Stimulated activated CD8-positive, alpha-beta memory T cell treated with anti-CD3 and anti-CD28 coated beads, Interleukin-15, amount 100 ng/mL, for 24 hours (primary cell): Measurements from ENCODE around the gene HOXD10.

Experiments used
- DNase-seq: peaks from one replicate; pipeline ENCODE4 v3.0.0-alpha.2; 2020; ENCODE audit warnings: low read depth

HOXD10 gene

DNA sequence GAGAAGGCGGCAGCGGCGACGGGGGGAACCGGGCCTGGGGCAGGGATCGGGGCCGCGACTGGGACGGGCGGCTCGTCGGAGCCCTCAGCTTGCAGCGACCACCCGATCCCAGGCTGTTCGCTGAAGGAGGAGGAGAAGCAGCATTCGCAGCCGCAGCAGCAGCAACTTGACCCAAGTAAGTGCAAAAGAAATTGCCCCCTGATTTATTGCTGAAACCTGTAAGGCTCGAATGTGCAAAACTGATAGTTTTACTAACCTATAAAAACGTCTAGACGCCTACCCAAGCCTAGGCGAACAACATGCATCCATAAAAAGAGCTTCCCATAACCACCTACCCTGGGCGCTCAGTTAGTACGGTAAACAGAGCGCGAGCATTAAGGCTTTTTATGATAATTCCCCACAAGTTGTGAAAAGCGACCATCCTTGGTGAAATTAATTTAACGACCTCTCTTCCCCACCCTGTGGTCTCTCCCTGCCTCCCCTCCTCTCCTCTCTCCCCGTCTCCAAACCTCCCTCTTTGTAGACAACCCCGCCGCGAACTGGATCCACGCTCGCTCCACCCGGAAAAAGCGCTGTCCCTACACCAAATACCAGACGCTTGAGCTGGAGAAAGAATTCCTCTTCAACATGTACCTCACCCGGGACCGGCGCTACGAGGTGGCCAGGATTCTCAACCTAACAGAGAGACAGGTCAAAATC lies 7.0 kb downstream of the HOXD10 start:
- no peak for DNase-seq

DNA sequence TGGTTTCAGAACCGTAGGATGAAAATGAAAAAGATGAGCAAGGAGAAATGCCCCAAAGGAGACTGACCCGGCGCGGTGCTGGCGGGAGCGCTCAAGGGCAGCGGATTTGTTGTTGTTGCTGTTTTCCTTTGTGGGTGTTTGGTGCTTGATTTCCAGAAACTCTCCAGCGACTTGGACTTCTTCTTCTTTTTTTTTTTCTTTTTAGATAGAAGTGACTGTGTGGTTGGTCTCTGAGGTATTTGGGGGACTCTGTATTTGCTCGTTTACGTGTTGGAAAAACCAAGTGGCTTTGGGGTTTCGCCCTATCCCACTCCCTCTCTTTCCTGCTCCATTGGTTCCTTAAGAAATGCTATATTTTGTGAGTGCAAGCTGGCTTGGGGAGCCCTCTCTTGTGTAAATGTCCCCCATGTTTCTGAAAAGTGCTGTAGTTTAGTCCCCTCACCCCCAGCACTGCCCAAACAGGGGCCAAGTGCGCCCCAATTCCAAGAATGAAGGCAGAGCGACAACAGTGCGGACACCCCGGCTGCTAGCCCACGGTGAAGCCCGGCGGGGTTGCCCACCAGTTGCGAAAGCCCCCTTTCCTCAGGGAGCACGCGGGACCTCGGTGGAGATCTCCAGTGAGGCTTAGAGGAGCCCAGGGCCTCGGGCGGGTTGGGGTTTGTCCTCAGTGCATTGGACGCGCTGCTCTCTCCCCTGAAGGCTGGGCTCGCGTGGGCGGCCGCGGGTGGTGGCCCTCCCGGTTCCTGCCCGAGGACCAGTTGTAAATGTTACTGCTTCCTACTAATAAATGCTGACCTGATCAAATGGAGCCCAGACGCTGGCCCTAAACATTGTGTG lies 7.8 kb downstream of the HOXD10 start:
- no peak for DNase-seq

- DNase-seq, result no peak
Observed at GRCh38 chr2:176124947-176125771, 8.6 kb downstream of the HOXD10 start.

- DNase-seq, result no peak
Observed at GRCh38 chr2:176125772-176126054, 9.1 kb downstream of the HOXD10 start.

GRCh38 chr2:176126929-176127773 lies 10.6 kb downstream of the HOXD10 start:
- peak; percentile 53 for DNase-seq

DNA sequence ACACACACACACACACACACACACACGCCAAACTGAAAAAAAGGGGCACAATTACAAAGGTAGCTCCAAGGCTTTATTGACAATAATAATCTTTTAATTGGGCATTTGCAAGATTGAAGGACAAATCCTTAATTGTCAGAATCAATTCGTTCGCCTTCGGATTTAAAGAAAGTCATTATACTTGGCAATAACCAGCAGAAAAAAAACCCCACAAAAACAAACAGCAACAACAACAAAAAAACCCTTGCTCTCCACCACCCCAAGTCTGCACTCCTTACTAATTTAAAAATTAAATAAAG lies 11.1 kb downstream of the HOXD10 start:
- DNase-seq, result no peak

DNA sequence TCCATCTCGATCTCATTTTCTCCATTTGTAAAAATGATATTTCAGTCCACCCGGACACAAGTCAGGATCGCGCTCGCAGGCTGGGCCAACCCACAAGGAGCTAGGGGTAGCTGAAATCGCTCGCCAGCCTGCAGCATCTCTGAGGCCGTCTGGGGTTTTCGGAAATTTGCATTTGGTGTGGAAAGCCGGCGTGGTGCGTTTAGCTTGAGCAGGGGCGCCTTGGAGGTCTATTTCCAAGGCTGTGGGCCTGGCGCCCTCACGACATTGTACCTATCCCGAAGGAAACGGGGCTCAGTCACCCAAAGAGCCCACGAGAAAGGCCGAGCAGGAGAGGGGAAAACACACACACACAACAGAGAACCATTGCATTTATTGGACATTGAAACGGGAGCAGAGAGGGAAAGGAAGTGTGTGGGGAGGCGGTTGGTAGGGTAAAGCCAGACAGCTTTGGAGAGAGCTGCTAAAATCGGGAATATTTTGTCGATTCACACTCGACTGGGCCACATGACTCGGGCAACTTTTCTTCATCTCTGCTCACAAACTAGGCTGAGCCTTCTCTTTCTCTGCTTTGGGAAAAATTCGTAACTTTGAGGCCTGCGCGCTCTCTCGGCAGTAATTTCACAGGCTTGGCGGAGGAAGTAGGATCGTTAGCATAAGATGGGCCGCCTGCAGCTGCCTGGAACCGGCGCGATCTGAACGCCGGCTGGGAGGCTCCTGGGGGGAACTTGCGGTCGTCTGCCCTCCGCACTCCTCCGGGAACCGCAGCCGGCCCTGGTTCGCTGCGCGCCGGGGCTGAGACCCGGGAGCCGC lies 11.8 kb downstream of the HOXD10 start:
- DNase-seq, result no peak

DNA sequence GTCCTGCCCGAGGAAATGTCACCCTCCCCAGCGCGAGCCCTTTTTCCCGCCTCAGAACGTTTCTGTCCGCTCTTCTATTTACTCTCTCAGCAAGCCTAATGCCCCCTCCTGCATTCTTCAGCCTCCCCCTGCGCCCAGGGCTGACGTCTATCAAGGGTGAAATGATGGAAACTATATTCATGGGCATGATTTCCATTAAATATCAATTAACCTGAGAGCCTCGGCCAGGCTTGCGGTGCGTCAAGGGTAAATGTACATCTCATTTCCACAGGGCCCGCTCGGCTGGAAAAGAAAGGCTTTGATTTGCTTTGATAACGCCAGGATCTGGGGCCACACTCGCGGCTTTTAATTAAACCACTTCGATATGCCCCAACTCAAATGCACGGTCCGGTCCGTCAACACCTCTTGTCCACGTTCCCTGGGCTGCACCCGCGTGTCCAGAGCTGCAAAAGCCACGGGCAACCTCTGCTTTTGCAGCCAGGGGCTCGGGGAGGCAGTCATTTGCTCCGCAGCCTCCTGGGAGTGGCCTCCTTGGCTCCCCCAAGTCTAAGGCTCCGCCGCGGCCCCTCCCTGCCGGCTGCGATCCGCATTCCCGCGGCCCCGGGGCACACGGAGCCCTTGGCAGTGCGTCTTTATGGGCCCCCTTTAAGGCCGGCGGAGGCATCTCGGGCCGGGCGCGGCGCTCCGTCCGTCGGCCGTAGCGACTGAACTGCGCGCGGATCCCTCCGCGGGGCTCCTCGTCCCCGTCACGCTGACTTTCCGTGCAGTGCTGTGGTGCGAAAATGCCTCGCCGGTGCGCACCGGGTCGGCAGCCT lies 12.6 kb downstream of the HOXD10 start, which contains the start of gene HOXD8:
TSS of gene HOXD8 (plus strand) at position 724 of the 815 bp plus-strand sequence. CDS start 662 bp downstream, outside the sequence.
- no peak for DNase-seq

DNA sequence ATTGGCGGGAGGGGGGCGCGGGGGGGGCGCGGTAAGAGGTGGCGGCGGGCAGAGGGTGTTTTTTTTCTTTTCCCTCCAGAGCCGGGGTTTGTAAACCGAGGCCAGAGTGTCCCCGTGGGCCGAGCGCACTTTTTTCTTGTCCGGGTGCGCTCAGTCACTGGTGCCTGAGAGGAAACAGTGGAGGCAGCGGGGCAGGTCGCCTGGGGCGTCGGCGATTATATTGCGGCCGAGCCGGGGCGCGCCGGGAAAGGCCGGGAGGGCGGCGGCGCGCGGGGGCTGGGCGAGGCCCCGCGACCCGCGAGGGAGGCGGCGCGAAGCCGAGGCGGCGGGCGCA lies 13.2 kb downstream of the HOXD10 start:
- DNase-seq, result no peak

DNA sequence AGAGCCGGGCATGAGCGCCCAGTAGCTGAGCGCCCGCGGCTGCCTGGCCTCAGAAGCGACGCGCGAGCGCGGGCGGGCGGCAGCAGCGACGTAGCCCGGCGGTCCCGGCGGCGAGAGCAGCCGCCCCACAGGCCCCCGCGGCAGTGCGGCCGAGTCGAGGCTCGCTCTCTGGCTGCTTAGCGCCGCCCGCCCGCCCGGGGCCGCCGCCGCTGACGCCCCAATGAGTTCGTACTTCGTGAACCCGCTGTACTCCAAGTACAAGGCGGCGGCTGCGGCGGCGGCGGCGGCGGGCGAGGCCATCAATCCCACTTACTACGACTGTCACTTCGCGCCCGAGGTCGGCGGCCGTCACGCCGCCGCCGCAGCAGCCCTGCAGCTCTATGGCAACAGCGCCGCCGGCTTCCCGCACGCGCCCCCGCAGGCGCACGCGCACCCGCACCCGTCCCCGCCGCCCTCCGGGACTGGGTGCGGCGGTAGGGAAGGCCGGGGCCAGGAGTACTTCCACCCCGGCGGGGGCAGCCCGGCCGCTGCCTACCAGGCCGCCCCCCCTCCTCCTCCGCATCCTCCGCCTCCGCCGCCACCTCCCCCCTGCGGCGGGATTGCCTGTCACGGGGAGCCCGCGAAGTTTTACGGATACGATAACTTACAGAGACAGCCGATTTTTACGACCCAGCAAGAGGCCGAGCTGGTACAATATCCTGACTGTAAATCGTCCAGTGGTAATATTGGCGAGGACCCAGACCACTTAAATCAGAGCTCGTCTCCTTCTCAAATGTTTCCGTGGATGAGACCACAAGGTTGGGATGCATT lies 13.8 kb downstream of the HOXD10 start:
- DNase-seq, result no peak

DNA sequence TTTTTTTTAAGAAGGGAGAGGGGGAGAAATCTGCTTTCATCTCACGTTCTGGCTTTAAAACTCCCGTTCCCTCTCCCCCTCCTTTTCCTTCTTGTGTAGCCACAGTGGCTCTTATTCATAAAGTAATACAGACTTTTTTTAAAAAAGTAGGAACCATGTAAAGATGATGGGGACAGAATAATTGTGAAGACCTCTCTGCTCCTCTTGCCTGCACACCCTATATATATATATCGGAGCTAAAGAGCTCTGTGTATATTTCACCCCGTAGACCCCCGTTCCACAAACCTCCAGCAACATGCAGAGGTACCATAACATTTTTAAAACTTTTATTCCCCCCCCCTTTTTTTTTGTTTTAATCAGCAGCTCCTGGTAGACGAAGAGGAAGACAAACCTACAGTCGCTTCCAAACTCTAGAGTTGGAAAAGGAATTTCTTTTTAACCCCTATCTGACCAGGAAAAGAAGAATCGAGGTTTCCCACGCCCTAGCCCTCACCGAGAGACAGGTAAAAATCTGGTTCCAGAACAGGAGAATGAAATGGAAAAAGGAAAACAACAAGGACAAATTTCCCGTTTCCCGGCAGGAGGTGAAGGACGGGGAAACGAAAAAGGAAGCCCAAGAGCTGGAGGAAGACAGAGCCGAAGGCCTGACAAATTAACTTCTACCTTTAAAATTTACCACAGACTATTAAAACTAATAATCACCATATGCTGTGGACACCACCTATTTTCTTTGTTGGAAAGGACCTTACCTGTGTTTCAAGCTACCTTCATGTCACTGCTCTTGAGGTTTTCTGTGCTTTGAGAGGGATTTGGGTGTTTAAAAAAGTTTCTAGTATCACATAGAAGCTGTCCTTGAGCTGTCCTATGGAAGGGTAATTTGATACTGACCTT lies 14.6 kb downstream of the HOXD10 start:
- DNase-seq, result no peak

- no peak for DNase-seq
Observed at GRCh38 chr2:176131848-176132158, 15.2 kb downstream of the HOXD10 start.

- no peak for DNase-seq
Observed at GRCh38 chr2:176132205-176133171, 15.9 kb downstream of the HOXD10 start.

DNA sequence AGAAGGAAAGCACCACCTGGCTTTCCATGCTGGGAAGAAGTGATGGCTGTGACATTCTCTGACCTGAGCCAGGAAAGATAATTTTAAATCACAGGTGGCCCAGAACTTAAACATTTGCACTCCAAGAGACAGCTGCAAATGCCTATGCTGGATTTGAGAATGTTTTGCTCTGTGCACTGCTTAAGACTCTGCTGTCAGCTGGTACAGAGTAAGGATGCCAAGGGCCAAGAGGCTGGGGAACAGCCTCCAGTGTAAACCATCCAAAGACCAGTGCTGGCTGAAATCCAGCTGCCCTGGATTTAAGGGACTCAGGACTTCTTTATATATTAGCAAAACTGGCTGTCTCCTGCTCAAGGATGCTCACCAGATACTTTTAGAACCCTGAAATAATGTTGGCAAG lies 16.8 kb downstream of the HOXD10 start:
- no peak for DNase-seq

DNA sequence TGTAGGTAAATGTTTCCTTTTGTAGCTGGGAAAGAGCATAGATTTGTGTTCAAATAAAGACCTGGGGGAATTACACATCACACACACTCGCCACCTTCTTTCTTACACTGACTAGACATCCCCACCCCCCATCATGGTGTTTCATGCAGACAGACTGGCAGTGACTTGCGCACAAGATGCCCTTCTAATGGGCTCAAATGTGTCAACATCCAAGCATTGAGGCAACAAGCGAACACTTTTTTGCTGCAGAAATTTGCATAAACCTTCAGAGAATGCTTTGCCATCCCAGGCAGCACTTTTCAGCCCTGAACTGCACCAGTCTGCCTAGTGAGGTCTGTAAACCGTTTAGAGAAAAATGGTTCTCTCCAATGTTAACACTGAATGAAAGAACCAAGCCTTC lies 17.5 kb downstream of the HOXD10 start:
- no peak for DNase-seq

GRCh38 chr2:176135035-176135440 lies 18.5 kb downstream of the HOXD10 start:
- no peak for DNase-seq
